Renal cortex interstitium (tissue), 11 donors: ENCODE results near the gene ARID1B. TPM values are rescaled to one million over a fixed set of nuclear protein-coding genes. Genes with fewer than 3 reads are reported as not detected.
"Not testable (repeated sequence)": the region's sequence is repeated elsewhere in the genome, so short reads cannot be mapped to it uniquely, and the experiment has no call there.

Experiments used
- DNase-seq, 11 donors: peaks; one replicate each; pipeline ENCODE4 v3.0.0-alpha.2; 2013; ENCODE audit warnings: low read depth in 9 of 11, low spot score in 4 of 11; ENCODE audit errors: extremely low read depth in 1 of 11
- polyA plus RNA-seq, 3 donors: library from polyadenylated mRNA; unstranded; fragments of 120-200 nt; gene quantifications; one replicate each; pipeline ENCODE4 v1.2.1, GENCODE V29; 2013; ENCODE audit not compliant: insufficient read length in 3 of 3

Gene ARID1B
- polyA plus RNA-seq, 3 donors = 74.6 to 84.5 (median 76.8) TPM

GRCh38 chr6:157037165-157037564 is 260.0 kb downstream of the ARID1B start:
- DNase-seq = peak in 2 of 11 donors; percentile 49

DNA sequence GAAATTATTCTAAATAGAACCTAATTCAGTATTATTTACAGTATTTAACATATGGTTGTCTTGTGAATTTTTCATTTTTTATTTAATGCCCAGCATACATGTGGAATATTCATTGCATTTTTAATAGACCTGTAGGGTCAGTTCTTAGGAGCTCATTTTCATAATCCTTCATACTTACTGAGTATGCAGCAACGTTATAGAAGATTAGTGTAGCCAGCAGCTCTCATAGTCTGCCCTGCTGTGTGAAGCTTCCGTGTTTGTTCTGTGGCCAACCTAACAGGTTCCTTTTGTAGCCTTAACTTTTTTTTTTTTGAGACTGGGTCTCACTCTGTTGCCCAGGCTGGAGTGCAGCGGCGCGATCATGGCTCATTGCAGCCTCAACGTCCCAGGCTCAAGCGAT is 261.4 kb downstream of the ARID1B start:
- no peak for DNase-seq

DNA sequence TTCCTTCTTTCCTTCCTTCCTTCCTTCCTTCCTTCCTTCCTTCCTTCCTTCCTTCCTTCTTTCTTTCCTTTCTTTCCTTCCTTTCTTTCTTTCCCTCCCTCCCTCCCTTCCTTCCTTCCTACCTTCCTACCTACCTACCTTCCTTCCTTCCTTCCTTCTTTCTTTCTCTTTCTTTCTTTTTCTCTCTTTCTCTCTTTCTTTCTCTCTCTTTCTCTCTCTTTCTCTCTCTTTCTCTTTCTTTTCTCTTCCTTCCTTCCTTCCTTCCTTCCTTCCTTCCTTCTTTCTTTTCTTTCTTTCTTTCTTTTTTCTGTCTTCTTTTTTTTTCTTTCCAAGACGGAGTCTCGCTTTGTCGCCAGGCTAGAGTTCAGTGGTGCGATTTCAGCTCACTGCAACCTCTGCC is 262.5 kb downstream of the ARID1B start:
- DNase-seq = not testable (repeated sequence)

GRCh38 chr6:157040191-157040590 is 263.0 kb downstream of the ARID1B start:
- DNase-seq = no peak

DNA sequence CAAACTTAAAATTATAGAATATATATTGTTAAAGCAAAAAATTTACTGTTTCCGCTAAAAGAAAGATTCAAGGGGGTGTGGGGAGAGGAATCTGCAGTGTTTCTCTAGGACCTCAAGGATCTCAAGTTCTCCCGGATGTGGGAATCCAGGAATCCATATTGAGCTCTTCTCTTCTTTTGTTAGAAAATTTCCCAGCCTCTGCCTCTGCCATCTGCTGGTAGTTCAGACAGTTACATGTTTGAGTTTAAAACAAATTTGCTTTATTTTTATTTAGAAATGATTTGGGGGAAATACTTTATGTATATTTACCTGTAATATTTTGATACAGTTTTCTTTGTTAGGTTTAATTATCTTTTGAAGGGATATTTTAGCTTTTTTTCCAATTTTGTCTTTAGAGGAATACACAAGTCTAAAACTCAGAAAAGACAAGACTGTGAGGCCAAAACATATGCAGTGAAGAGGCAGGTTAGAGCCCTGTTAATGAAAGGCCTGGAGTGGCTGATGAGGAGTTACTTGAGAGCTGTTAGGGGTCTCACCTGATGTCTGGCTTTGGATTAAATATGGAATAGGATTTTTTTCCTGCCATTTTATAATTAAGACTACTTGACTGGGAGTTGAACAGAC is 268.8 kb downstream of the ARID1B start:
- DNase-seq = no peak

DNA sequence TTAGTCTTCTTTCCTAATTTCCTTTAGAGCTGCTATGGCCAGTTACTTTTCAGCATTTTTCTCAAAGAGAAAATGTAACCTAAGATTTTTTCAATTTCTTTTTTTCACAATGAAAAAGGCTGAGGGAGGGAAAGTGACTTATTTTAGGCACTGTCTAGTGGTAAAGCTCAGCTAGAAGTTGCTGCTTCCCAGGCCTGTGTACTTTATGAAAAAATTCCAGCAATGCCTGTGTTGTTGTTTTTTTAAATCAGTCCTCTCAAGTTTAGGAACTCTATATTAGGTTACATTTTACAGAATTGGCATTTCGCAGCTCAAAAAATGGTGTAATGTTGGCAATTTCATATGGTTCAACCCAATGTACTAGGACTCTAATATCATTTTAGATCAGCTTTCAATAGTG is 269.6 kb downstream of the ARID1B start:
- DNase-seq = no peak

DNA sequence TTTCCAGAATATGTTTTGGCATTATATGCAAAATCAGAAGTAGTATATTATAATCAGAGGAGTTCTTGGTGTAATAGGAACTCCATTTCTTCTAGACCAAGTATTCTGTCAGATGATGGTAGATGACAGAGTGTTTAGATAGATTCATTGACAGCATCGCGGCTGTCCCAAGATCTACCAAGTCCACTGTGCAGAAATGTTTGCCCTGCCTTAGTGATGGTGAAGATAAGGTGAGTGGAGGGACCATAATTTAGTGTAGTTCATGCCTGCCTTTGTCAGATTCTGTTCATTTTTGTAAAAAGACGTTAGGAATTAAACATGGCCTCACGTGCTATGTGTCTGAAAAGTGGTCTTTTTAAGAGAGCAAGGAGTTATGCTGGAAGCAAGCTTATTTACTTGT is 270.1 kb downstream of the ARID1B start:
- DNase-seq = no peak

DNA sequence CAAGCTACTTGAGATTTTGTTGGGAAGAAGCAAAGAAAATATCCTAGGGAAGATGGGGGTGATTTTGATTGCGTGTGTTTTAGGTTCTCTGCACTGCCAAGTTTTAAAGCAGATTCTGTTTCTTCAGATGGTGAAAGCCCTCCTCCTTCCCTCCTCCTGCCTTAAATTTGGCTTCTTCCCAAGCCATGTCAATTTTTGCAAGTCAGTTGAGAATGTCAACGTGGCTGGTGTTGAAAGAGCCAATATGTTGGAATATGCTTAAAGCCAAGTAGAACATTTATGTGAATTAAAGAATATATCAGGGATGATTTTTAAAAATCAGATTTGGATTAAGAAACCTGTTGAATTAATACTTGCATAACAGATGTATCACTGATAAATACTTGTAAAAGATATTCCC is 270.8 kb downstream of the ARID1B start:
- no peak for DNase-seq

- DNase-seq = no peak
Observed at GRCh38 chr6:157049133-157049532, 272.0 kb downstream of the ARID1B start.

DNA sequence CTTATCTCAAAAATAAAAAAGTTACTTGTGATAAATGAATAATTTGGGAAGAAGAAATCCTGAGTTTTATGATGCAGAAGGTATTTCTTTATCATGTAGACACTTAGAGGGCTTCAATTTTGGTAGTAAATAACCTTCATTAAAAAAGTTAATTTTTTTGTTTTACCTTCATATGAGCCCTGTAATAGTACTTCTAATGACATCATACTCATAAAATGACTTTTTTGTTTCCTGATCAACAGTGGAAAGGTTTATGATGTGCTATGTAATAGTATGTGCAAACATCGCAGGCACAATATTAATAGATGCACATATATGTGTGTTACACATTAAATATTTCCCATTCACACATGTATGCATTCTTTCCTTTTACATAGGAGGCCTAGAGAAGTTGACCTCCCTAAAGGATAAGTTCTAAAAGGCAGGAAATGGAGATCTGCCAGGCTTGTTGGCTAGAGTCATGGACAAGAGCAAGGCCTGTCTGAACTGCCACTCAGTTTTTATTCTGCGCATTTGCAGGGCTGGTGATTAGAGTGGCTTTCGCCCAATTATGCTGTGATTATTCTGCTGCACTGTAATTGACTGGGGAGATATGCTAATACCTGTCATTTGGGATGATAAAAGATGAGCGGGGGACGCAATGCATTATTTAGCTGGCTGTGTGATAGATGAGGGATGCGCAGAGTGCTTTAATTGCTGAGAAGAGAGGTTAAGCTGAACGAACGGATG is 273.5 kb downstream of the ARID1B start:
- no peak for DNase-seq

- no peak for DNase-seq
Observed at GRCh38 chr6:157054531-157054979, 277.4 kb downstream of the ARID1B start.

DNA sequence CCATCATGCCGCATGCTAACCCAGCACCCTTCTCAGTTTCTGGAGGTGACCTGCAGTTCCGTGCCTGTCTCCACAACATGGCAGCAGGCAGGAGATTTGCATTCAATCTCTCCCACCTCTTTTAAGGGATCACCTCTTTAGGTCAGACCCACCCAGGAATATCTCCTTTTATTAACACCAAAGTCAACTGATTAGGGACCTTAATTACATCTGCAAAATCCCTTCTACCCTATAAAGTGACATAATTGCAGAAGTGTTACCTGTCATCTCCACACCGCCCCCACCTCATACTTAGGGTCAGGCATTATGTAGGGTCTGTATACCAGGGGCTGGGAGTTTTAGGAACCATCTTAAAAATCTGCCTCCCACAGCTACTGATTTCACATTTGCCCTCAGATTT is 278.7 kb downstream of the ARID1B start:
- DNase-seq = no peak

DNA sequence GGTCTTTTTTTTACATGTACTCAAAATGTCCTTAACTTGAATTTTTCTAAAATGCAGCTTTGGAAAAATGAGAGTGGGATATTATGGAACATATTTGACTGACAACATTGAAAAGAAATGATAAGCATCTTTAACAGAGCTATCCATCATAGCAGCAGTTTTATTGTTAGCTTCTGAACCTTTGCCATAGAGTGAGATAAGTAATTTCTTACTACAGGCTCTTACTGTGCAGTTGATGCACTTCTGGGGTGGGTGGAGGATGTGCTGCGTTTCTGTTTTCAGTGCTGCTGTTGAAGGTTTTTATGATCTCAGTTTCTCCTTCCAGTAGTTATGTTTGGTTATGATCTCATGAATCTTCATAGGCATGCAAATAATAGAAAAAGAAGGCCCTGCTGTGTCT is 279.1 kb downstream of the ARID1B start:
- no peak for DNase-seq

DNA sequence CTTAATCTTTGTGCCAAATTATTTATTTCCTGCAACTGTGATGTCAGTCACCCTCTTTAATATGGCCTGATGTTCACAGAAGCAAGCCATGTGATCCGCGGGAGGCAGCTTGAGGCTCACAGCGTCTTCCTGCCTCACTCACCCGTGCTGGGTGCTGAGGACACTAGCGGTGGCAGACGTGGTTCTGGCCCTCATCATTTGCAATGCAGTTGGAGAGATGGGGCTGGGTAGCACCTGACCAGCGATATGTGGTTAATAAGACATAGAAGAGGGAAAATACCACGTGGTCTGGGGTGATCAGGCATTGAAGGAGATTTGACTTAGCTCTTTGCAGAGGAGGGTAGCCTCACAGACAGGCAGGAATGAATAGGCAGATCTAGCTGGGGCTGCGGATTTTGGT is 281.4 kb downstream of the ARID1B start:
- DNase-seq = no peak

DNA sequence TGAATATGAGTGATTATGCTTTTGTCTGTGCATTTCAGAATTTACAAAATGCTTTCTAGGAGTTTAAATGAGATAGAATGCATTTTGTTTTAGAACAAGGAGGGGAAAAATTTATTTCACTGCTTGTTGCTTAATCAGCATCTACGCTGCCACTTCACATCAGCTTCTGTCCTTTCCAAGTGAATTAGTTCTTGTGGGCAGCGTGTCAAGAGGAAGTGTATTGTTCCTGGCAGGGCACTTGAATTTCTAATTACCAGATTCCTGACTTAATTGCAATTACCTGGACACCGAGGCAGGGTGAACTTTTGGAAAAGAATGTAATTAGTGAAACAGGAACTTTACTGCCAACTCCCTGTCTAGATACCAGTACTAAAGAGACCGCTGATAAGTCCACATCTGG is 282.6 kb downstream of the ARID1B start:
- peak in 1 of 11 donors; percentile 27 for DNase-seq

DNA sequence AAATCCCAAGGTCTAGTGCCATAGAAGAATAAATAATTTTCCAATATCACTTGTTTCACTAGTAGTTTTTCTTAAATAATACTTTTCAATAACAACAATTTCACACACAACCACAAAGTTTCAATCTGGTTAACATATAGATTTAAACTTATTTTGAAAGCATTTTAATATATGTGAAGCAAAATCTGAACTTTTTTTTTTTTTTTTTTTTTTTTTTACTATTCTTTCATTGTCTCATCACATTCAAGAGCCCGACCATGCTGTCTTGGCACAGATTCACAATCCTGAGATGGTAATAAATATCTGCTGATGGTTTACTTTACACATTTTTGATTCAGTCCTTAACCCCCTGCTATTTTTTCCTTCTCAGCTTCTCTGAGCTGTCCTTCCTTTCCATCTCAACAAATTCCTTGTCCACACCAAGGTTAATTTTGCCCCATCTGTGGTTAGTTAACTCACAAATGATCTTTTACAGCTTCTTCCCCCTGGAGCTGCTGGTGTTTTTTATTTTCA is 283.3 kb downstream of the ARID1B start:
- no peak for DNase-seq

DNA sequence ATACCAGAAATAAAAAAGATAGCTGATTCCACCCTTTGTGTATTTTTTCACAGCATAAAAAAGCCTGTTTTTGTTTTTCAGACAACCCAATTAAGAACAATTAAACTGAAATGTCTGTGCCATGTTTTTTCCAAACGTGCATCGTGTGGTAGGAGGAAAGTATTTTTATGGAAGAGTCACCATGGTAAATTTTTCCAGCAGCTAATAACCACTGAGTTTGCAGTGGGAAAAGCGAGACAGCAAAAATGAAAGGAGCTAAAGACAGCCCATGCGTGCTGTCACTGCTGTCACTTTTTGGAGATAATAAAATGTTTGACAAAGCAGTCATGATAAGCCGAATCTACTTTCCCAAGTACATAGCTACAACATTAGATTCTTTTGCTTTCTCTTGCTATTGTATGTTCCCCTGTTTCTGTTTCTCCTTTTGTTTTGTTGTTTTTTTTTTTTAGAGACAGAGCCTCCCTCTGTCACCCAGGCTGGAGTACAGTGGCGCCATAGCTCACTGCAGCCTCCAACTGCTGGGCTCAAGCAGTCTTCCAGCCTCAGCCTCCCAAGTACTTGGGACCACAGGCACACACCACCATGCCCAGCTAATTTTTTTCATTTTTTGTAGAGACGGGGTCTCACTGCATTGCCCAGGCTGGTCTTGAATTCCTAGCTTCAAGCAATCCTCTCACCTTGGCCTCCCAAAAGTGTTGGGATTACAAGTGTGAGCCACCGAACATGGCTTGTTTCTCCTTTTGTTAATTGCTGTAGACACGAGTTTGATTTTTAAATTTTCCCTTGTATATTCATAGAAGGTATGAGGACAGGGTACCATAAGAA is 284.8 kb downstream of the ARID1B start:
- no peak for DNase-seq

DNA sequence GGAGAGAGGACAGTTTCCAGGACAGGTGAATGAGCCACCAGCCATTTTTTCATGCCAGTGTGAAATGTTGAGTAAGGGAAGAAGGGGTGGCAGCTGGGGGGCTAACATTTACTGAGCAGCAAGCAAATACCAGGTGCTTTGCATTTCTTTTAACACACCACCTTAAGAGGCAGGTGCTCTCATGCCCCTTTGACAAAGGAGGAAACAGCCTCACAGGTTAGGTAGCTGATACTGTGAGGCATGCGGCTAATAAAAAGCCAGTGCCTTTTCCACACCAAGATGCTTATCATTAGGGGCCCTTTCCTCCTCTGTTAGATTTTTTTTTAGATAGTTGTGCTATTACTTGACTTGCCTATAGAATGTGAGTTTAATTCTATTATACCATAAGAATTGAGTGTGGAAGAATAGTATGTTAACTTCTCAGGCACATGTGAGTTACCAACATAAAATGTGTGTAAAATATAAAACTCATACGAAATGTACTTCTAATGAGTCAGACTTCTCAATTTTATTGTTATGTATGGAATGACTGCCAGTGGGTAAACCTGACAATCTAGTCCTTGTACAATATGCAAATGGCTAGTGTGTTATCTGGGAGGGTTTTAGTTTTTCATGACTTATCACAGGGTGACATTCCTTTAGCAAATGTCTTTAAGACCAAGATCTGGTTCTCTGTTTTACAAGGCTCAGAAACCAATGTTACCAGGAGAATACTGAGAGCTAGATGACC is 286.2 kb downstream of the ARID1B start:
- DNase-seq = no peak

DNA sequence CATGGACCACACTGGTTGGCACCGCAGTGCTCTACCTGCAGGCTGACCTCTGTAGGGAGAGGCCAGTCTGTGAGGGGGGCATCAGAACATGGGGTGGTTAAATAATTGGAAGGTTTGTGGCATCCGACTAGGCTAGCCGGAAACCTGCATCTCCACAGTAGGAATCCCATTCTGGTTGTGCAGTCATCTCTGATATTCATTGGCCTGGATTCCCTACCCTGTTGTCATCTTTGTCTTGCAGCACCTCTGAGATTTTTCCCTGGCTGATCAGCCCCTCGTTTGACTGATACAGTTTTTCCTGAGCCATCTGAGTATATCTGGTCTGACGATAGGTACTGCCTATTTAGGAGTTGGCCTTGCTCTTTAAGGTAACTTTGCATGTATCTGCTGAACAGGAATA is 286.7 kb downstream of the ARID1B start:
- no peak for DNase-seq
